ENCODE results near the gene EVX2. TPM values are rescaled to one million over a fixed set of nuclear protein-coding genes. Genes with fewer than 3 reads are reported as not detected.
A peak's percentile ranks its signal among the peaks of the same experiment; 100 is the strongest.

The EVX2 gene
- total RNA-seq, 1 donor from 2014 or later: not detected

DNA sequence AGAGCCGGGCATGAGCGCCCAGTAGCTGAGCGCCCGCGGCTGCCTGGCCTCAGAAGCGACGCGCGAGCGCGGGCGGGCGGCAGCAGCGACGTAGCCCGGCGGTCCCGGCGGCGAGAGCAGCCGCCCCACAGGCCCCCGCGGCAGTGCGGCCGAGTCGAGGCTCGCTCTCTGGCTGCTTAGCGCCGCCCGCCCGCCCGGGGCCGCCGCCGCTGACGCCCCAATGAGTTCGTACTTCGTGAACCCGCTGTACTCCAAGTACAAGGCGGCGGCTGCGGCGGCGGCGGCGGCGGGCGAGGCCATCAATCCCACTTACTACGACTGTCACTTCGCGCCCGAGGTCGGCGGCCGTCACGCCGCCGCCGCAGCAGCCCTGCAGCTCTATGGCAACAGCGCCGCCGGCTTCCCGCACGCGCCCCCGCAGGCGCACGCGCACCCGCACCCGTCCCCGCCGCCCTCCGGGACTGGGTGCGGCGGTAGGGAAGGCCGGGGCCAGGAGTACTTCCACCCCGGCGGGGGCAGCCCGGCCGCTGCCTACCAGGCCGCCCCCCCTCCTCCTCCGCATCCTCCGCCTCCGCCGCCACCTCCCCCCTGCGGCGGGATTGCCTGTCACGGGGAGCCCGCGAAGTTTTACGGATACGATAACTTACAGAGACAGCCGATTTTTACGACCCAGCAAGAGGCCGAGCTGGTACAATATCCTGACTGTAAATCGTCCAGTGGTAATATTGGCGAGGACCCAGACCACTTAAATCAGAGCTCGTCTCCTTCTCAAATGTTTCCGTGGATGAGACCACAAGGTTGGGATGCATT lies 46.6 kb upstream of the EVX2 start:
- Mint-ChIP-seq H3K4me1 (ENCODE audit: low read depth) (no peaks in the 10 kb centered on the region), H3K27me3 (peaks cover 89% of the 10 kb centered on the region), H3K4me3 (ENCODE audit: low read depth) (peak overlapping the region; percentile 32), H3K36me3 (ENCODE audit: insufficient read depth) (no peaks in the 10 kb centered on the region), H3K27ac (no peak overlapping the region), H3K9me3 (ENCODE audit: low read depth) (no peaks in the 10 kb centered on the region)
- TF ChIP-seq, protein P1, sequence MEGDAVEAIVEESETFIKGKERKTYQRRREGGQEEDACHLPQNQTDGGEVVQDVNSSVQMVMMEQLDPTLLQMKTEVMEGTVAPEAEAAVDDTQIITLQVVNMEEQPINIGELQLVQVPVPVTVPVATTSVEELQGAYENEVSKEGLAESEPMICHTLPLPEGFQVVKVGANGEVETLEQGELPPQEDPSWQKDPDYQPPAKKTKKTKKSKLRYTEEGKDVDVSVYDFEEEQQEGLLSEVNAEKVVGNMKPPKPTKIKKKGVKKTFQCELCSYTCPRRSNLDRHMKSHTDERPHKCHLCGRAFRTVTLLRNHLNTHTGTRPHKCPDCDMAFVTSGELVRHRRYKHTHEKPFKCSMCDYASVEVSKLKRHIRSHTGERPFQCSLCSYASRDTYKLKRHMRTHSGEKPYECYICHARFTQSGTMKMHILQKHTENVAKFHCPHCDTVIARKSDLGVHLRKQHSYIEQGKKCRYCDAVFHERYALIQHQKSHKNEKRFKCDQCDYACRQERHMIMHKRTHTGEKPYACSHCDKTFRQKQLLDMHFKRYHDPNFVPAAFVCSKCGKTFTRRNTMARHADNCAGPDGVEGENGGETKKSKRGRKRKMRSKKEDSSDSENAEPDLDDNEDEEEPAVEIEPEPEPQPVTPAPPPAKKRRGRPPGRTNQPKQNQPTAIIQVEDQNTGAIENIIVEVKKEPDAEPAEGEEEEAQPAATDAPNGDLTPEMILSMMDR (IDR thresholded peaks at IDR 0.05; ENCODE audit: unreplicated experiment): peak; percentile 14
- DNase-seq (ENCODE audit: low spot score, unreplicated experiment): no peak

DNA sequence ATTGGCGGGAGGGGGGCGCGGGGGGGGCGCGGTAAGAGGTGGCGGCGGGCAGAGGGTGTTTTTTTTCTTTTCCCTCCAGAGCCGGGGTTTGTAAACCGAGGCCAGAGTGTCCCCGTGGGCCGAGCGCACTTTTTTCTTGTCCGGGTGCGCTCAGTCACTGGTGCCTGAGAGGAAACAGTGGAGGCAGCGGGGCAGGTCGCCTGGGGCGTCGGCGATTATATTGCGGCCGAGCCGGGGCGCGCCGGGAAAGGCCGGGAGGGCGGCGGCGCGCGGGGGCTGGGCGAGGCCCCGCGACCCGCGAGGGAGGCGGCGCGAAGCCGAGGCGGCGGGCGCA lies 46.0 kb upstream of the EVX2 start:
- H3K9me3 Mint-ChIP-seq (ENCODE audit: low read depth): no peaks in the 10 kb centered on the region
- TF ChIP-seq, protein P1 (IDR thresholded peaks at IDR 0.05; ENCODE audit: unreplicated experiment): no peak
- no peaks in the 10 kb centered on the region for H3K4me1 Mint-ChIP-seq (ENCODE audit: low read depth)
- no peaks in the 10 kb centered on the region for H3K36me3 Mint-ChIP-seq (ENCODE audit: insufficient read depth)
- H3K4me3 Mint-ChIP-seq (ENCODE audit: low read depth): peak overlapping the region; percentile 37
- peaks cover 89% of the 10 kb centered on the region for H3K27me3 Mint-ChIP-seq
- no peak overlapping the region for H3K27ac Mint-ChIP-seq
- DNase-seq (ENCODE audit: low spot score, unreplicated experiment): no peak

DNA sequence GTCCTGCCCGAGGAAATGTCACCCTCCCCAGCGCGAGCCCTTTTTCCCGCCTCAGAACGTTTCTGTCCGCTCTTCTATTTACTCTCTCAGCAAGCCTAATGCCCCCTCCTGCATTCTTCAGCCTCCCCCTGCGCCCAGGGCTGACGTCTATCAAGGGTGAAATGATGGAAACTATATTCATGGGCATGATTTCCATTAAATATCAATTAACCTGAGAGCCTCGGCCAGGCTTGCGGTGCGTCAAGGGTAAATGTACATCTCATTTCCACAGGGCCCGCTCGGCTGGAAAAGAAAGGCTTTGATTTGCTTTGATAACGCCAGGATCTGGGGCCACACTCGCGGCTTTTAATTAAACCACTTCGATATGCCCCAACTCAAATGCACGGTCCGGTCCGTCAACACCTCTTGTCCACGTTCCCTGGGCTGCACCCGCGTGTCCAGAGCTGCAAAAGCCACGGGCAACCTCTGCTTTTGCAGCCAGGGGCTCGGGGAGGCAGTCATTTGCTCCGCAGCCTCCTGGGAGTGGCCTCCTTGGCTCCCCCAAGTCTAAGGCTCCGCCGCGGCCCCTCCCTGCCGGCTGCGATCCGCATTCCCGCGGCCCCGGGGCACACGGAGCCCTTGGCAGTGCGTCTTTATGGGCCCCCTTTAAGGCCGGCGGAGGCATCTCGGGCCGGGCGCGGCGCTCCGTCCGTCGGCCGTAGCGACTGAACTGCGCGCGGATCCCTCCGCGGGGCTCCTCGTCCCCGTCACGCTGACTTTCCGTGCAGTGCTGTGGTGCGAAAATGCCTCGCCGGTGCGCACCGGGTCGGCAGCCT lies 45.4 kb upstream of the EVX2 start, which contains the start of gene HOXD8:
Gene HOXD8 (plus strand): TSS at position 724 of the 815 bp plus-strand sequence. CDS start 662 bp downstream, outside the sequence.
- Mint-ChIP-seq H3K27me3 (peaks cover 89% of the 10 kb centered on the region), H3K4me1 (ENCODE audit: low read depth) (no peaks in the 10 kb centered on the region), H3K27ac (no peak within 1 kb of the TSS), H3K9me3 (ENCODE audit: low read depth) (no peaks in the 10 kb centered on the region), H3K4me3 (ENCODE audit: low read depth) (peak within 1 kb of the TSS; percentile 37), H3K36me3 (ENCODE audit: insufficient read depth) (no peaks in the 10 kb centered on the region)
- DNase-seq (ENCODE audit: low spot score, unreplicated experiment): no peak
- TF ChIP-seq, protein P1 (IDR thresholded peaks at IDR 0.05; ENCODE audit: unreplicated experiment): no peak

DNA sequence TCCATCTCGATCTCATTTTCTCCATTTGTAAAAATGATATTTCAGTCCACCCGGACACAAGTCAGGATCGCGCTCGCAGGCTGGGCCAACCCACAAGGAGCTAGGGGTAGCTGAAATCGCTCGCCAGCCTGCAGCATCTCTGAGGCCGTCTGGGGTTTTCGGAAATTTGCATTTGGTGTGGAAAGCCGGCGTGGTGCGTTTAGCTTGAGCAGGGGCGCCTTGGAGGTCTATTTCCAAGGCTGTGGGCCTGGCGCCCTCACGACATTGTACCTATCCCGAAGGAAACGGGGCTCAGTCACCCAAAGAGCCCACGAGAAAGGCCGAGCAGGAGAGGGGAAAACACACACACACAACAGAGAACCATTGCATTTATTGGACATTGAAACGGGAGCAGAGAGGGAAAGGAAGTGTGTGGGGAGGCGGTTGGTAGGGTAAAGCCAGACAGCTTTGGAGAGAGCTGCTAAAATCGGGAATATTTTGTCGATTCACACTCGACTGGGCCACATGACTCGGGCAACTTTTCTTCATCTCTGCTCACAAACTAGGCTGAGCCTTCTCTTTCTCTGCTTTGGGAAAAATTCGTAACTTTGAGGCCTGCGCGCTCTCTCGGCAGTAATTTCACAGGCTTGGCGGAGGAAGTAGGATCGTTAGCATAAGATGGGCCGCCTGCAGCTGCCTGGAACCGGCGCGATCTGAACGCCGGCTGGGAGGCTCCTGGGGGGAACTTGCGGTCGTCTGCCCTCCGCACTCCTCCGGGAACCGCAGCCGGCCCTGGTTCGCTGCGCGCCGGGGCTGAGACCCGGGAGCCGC lies 44.6 kb upstream of the EVX2 start:
- Mint-ChIP-seq H3K9me3 (ENCODE audit: low read depth) (no peaks in the 10 kb centered on the region), H3K4me1 (ENCODE audit: low read depth) (no peaks in the 10 kb centered on the region), H3K27me3 (peaks cover 89% of the 10 kb centered on the region), H3K4me3 (ENCODE audit: low read depth) (no peak overlapping the region), H3K36me3 (ENCODE audit: insufficient read depth) (no peaks in the 10 kb centered on the region), H3K27ac (no peak overlapping the region)
- TF ChIP-seq, protein P1 (IDR thresholded peaks at IDR 0.05; ENCODE audit: unreplicated experiment): no peak
- no peak for DNase-seq (ENCODE audit: low spot score, unreplicated experiment)

DNA sequence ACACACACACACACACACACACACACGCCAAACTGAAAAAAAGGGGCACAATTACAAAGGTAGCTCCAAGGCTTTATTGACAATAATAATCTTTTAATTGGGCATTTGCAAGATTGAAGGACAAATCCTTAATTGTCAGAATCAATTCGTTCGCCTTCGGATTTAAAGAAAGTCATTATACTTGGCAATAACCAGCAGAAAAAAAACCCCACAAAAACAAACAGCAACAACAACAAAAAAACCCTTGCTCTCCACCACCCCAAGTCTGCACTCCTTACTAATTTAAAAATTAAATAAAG lies 44.0 kb upstream of the EVX2 start:
- TF ChIP-seq, protein P1 (IDR thresholded peaks at IDR 0.05; ENCODE audit: unreplicated experiment): no peak
- Mint-ChIP-seq H3K4me3 (ENCODE audit: low read depth) (no peak overlapping the region), H3K4me1 (ENCODE audit: low read depth) (no peaks in the 10 kb centered on the region), H3K9me3 (ENCODE audit: low read depth) (no peaks in the 10 kb centered on the region), H3K27me3 (peaks cover 85% of the 10 kb centered on the region), H3K27ac (no peak overlapping the region), H3K36me3 (ENCODE audit: insufficient read depth) (no peaks in the 10 kb centered on the region)
- no peak for DNase-seq (ENCODE audit: low spot score, unreplicated experiment)

Data from progenitor cell of endocrine pancreas (in vitro differentiated cells).